MCF 10A (cell line): Measurements from ENCODE around the gene NSMF. TPM values are rescaled to one million over a fixed set of nuclear protein-coding genes. Genes with fewer than 3 reads are reported as not detected.

Experiments used
- BruUV-seq: library from RNA; stranded (reverse); fragments of 400-500 nt; replicated peaks from 2 replicates; lab custom pipeline; 2021; lab: Mats Ljungman, UMichigan
- CTCF ChIA-PET: fragments of 300-600 bp; sonication (Branson Sonifier 250); formaldehyde crosslinking; extraction: SDS; loops from one replicate; lab custom pipeline; 2021; ENCODE audit warnings: antibody characterized with exemption, inconsistent platforms; lab: Yijun Ruan, JAX
- POLR2A ChIA-PET: fragments of 300-600, 350-650 bp; sonication (Branson Sonifier 250); formaldehyde crosslinking; extraction: SDS; loops from one replicate; lab custom pipeline; 2020; ENCODE audit warnings: antibody characterized with exemption, inconsistent platforms; lab: Yijun Ruan, JAX
- DNase-seq: peaks from one replicate; pipeline ENCODE4 v3.0.0-alpha.2; 2018; ENCODE audit not compliant: unreplicated experiment
- H3K27ac Mint-ChIP-seq: one replicate; pipeline ENCODE4 v1.8.0; 2022; ENCODE audit warnings: mild to moderate bottlenecking, low read depth, mixed read lengths; ENCODE audit not compliant: unreplicated experiment
- H3K27me3 Mint-ChIP-seq: one replicate; pipeline ENCODE4 v1.8.0; 2022; ENCODE audit warnings: mixed read lengths; ENCODE audit not compliant: insufficient read depth, unreplicated experiment
- H3K36me3 Mint-ChIP-seq: one replicate; pipeline ENCODE4 v1.8.0; 2022; ENCODE audit warnings: mild to moderate bottlenecking, moderate library complexity, mixed read lengths; ENCODE audit not compliant: insufficient read depth, unreplicated experiment
- H3K4me1 Mint-ChIP-seq: one replicate; pipeline ENCODE4 v1.8.0; 2022; ENCODE audit warnings: mixed read lengths; ENCODE audit not compliant: insufficient read depth, unreplicated experiment
- H3K4me3 Mint-ChIP-seq: one replicate; pipeline ENCODE4 v1.8.0; 2022; ENCODE audit warnings: mild to moderate bottlenecking, moderate library complexity, mixed read lengths; ENCODE audit not compliant: unreplicated experiment
- H3K9me3 Mint-ChIP-seq: one replicate; pipeline ENCODE4 v1.8.0; 2022; ENCODE audit warnings: mixed read lengths; ENCODE audit not compliant: unreplicated experiment
- intact Hi-C: fragments of 100-400 bp; cut with micrococcal nuclease; formaldehyde crosslinking; loops from 2 replicates; pipeline ENCODE4 v1.14.1; 2022
- total RNA-seq: library from RNA; stranded (reverse); gene quantifications from 2 replicates; pipeline ENCODE4 v1.2.3, GENCODE V29; 2022
- TF ChIP-seq, protein P1 (sequence below): fragments of 200-600 bp; IDR thresholded peaks from one replicate; pipeline ENCODE4 v1.8.0; 2022; ENCODE audit warnings: antibody characterized with exemption, mild to moderate bottlenecking; ENCODE audit not compliant: unreplicated experiment

NSMF gene
- total RNA-seq, 1 experiment from 2014 or later, result 37.8 TPM

DNA sequence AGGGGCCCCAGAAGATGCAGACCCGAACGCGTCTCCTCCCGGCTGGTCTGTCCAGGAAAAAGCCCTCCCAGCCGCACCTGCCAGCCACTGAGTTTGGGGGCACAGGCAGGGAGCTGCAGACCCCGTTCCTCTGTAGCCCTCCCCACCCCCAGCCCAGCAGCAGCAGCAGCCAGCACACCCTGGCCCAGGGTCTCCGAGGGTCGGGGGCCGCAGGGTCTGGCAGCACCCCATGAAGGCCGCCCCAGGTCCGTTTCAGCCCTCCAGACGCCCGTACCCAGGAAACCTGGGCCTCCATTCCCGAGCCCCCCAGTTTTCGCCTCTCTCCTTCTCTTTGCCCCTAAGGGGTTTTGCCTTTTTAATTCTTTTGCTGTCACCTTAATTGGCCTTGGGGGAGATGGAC lies 55.9 kb downstream of the NSMF start:
- TF ChIP-seq, protein P1, sequence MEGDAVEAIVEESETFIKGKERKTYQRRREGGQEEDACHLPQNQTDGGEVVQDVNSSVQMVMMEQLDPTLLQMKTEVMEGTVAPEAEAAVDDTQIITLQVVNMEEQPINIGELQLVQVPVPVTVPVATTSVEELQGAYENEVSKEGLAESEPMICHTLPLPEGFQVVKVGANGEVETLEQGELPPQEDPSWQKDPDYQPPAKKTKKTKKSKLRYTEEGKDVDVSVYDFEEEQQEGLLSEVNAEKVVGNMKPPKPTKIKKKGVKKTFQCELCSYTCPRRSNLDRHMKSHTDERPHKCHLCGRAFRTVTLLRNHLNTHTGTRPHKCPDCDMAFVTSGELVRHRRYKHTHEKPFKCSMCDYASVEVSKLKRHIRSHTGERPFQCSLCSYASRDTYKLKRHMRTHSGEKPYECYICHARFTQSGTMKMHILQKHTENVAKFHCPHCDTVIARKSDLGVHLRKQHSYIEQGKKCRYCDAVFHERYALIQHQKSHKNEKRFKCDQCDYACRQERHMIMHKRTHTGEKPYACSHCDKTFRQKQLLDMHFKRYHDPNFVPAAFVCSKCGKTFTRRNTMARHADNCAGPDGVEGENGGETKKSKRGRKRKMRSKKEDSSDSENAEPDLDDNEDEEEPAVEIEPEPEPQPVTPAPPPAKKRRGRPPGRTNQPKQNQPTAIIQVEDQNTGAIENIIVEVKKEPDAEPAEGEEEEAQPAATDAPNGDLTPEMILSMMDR, result no peak
- H3K9me3 Mint-ChIP-seq, result no peaks in the 10 kb centered on the region
- CTCF ChIA-PET, result no interaction called here
- no peak overlapping the region for H3K27ac Mint-ChIP-seq
- H3K27me3 Mint-ChIP-seq, result no peaks in the 10 kb centered on the region
- no peak overlapping the region for H3K4me3 Mint-ChIP-seq
- H3K36me3 Mint-ChIP-seq, result peaks cover 18% of the 10 kb centered on the region
- DNase-seq, result no peak
- no TSS peak for BruUV-seq
- POLR2A ChIA-PET, result no interaction called here
- H3K4me1 Mint-ChIP-seq, result no peaks in the 10 kb centered on the region
- intact Hi-C loops, result no loop called here

DNA sequence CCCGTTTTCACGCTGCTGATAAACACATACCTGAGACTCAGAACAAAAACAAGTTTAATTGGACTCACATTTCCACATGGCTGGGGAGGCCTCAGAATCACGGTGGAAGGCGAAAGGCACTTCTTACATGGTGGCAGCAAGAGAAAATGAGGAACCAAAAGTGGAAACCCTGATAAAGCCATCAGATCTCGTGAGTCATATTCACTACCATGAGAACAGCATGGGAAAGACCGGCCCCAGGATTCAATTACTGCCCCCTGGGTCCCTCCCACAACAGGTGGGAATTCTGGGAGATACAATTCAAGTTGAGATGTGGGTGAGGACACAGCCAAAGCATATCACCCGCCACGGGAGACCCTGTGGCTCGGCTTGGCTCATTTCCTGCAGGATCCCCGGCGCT lies 56.4 kb downstream of the NSMF start:
- H3K27ac Mint-ChIP-seq, result no peak overlapping the region
- POLR2A ChIA-PET, result no interaction called here
- H3K27me3 Mint-ChIP-seq, result no peaks in the 10 kb centered on the region

DNA sequence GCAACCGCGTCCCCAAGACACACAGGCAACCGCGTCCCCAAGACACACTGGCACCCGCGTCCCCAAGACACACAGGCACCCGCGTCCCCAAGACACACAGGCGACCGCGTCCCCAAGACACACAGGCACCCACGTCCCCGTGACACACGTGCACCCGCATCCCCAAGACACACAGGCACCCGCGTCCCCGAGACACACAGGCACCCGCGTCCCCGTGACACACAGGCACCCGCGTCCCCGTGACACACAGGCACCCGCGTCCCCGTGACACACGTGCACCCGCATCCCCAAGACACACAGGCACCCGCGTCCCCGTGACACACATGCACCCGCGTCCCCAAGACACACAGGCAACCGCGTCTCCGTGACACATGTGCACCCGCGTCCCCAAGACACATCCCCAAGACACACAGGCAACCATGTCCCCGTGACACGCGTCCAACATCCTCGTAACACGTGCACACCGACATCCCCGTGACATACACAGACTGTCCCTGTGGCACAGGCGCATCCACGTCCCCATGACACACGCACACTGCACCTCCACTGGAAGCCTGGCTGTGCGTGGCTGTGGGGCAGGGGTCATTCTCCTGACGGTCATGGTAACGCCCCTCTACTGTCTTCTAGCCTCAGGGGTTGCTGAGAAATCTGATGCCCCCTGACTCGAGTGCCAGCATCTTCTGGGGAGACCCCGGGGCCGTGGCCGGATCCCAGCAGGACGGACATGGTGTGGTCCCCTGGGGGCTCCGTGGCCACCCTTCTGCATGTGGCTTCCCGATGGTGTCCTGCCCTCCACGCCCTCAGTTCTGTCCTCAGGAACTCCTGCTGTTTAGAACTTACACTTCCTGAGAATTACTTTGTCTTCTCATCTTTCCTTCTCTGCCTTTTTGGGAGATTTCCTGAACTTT lies 60.3 kb downstream of the NSMF start:
- H3K27me3 Mint-ChIP-seq, result no peaks in the 10 kb centered on the region
- CTCF ChIA-PET, result no interaction called here
- no peak overlapping the region for H3K4me3 Mint-ChIP-seq
- H3K4me1 Mint-ChIP-seq, result peaks cover 5% of the 10 kb centered on the region
- H3K27ac Mint-ChIP-seq, result no peak overlapping the region
- no TSS peak for BruUV-seq
- POLR2A ChIA-PET, result no interaction called here
- DNase-seq, result no peak
- no peaks in the 10 kb centered on the region for H3K9me3 Mint-ChIP-seq
- TF ChIP-seq, protein P1, result no peak
- H3K36me3 Mint-ChIP-seq, result peaks cover 20% of the 10 kb centered on the region
- intact Hi-C loops, result no loop called here

More for the DNA sequence above, 56.4 kb downstream of the NSMF start:
- H3K4me1 Mint-ChIP-seq, result peaks cover 4% of the 10 kb centered on the region
- DNase-seq, result no peak
- intact Hi-C loops, result no loop called here
- CTCF ChIA-PET, result no interaction called here
- TF ChIP-seq, protein P1, result no peak
- no TSS peak for BruUV-seq
- H3K9me3 Mint-ChIP-seq, result no peaks in the 10 kb centered on the region
- no peak overlapping the region for H3K4me3 Mint-ChIP-seq
- peaks cover 18% of the 10 kb centered on the region for H3K36me3 Mint-ChIP-seq

DNA sequence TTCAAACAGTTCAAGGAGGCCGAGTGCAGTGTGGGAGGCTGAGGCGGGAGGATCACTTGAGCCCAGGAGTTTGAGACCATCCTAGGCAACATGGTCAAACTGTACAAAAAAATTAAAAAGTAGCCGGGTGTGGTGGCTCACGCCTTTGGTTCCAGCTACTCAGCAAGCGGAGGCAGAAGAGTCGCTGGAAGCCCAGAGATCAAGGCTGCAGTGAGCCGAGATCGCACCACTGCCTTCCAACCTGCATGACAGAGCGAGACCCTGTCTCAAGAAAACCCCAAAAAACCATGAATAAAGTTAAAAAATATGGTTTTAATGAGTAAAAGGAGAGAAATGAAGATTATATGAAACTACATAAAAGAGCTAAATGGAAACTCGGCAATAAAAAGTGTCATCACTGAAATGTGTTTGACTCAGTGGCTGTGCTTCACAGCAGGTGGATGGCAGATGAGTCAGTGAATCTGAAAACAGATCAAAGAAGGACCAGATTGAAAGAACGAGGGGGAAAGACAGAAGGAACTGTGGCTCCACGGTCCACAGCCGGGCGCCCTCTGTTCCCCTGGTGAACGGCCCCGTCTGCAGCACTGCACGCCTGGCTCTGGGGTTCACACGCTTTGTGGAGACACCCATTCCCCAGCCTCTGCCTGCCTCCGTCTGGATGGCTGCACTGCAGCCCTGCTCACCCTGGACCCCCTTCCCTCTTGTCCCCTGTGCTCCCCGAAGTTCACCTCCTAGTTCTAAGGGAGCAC lies 61.3 kb downstream of the NSMF start:
- no peak overlapping the region for H3K4me3 Mint-ChIP-seq
- H3K4me1 Mint-ChIP-seq, result peaks cover 5% of the 10 kb centered on the region
- H3K27ac Mint-ChIP-seq, result no peak overlapping the region
- DNase-seq, result no peak
- H3K36me3 Mint-ChIP-seq, result peaks cover 27% of the 10 kb centered on the region
- TF ChIP-seq, protein P1, result no peak
- POLR2A ChIA-PET, result no interaction called here
- no TSS peak for BruUV-seq
- no peaks in the 10 kb centered on the region for H3K27me3 Mint-ChIP-seq
- H3K9me3 Mint-ChIP-seq, result no peaks in the 10 kb centered on the region
- CTCF ChIA-PET, result no interaction called here
- intact Hi-C loops, result no loop called here
